ENCODE results near the gene LGR6. TPM values are rescaled to one million over a fixed set of nuclear protein-coding genes. Genes with fewer than 3 reads are reported as not detected.
"Not testable (repeated sequence)": the region's sequence is repeated elsewhere in the genome, so short reads cannot be mapped to it uniquely, and the experiment has no call there.

The LGR6 gene
- total RNA-seq, 1 donor from 2014 or later: 0.35 TPM

DNA sequence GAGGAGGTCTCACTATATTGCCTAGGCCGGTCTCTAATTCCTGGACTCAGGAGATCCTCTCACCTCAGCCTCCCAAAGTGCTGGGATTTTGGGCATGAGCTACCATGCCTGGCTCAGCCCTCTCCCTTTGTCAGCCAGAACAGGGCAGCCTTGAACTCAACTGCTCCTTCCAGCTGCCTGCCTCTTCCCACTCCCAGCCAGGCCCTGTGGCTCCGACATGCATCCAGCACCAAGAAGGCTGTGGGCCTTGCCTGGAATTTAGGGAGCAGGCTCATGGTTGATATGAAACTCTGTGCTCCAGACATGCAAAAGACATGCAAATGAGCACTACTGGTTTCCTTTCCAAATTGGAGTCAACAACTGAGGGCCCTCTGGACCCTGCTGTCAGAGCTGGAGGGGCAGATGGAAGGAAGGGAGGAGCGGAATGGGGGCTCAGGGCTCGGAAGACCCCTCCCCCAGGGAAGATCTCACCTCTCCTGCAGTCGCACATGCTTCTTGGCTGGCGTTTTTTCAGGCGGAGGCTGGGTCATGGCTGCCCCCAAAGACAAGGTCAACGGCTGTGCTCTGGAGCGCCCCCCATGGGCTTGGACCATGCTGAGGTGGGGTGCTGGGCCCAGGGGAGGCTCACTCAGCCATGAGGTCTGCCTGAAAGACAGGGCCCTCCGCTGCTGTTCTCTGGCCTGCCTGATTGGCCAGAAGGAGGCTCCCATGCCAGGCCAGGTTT, 34.6 kb upstream of the LGR6 start:
- DNase-seq (ENCODE audit: low spot score): no peak

DNA sequence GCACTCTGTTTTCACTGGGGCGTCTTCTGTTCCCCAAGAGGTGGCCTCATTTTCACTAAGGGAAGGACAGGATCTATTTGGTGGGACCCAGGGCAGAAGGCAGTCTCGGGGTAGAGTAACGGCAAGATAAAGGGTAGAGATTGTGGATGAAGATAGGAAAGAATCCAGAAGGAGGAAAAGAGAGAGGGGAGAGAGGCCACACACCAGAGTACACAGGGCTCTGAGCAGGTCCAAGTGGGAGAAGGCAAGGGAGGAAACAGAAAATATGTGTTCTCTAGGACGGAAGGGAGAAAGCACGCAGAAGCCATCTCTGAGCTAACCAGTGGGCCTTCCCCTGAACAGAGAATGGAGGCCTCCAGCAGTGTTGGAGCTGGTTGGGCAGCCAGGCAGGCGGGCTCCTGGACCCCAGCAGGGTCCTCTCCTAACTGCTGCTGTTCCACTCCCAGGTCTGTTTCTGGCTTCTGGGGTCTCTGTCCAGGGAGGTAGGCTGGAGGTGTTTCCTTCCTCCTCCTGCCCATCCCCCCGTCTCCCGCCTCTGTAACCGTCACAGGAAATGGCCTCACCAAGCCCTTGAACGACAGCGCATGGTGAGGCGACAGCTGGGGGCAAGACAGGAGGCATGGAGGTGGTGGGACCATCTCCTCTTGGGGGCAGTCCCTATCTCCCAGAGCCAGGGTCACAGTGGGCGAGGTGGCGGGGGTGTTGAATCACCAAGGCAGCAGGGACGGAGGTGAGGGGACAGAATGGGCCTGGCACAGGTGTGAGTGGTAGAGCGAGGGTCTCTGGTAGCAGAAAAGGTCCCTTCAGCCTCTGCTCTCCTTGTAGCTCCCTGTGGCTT, 33.8 kb upstream of the LGR6 start:
- DNase-seq (ENCODE audit: low spot score): no peak

DNA sequence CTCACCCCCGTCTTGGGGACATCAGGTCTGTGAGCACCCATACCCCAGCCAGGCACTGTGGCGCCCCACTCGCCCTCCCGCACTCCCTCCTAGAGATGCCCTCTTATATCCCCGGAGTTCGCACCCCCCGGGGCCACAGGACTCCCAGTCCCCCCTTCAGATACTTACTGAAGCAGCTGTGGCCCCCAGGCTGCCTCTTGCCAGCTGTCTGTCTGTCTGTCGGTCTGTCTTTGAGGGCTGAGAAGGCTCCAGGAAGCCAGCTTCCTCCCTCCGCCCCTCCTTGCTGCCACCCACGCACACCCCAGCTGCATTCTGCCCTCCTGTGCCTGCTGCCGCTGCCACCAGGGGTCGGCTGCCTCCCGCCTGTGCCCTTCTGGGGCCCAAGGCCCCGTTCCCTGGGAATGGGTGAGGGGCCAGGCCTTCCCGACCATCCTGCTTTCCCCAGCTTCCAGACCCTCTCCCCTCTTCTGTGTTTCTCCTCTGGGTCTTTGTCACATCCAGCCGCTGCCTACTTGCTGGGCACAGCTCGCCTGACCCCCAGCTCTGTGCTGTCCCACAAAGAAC, 33.1 kb upstream of the LGR6 start, which contains the start of gene PTPN7:
PTPN7 (minus strand) TSS at position 226 of the 564 bp plus-strand sequence. CDS start 1,200 bp downstream, outside the sequence.
- DNase-seq (ENCODE audit: low spot score): no peak

DNA sequence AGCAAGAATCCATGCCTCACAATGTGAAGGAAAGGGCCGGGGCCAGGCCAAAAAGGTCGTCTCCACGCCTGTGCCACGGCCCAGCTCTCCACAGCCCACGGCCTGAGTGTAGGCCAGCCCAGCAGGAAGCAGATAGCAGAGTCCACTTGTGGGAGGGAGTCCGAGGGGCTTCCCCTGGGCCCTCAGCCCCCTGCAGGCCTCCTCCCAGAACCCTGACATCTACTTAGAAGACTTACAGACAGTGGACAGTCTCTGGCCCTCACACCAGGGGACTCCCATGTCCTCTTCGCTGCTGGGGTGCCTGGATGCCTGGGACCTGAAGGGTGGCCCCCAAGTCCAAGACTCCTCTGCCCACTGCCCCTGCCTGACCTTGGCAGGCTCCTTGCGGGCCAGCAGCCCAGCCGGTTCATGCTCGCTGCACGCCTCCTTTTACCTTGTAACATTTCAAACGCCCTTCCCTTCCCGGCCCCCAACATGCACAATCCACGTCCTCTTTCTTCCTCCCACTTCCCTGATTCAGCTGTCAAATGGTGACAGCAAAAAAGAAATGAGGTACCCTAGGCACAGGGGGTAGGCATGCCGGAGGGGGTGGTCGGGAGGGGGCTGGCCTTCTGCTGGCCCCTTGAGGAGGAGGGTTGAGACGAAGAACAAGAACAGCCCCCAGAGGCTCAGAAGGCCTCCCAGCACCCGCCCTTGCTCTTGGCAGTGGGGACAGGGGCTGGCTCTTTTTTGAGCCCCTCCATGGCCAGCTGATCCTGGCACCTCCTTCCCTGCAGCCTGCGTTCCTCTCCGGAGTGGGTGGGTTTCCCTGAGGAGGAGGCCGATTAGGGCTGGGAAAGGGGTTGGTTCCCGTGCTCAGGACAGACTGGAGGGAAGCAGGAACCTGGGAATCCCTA, 32.2 kb upstream of the LGR6 start:
- no peak for DNase-seq (ENCODE audit: low spot score)

GRCh38 chr1:202162047-202162417, 31.6 kb upstream of the LGR6 start:
- no peak for DNase-seq (ENCODE audit: low spot score)

DNA sequence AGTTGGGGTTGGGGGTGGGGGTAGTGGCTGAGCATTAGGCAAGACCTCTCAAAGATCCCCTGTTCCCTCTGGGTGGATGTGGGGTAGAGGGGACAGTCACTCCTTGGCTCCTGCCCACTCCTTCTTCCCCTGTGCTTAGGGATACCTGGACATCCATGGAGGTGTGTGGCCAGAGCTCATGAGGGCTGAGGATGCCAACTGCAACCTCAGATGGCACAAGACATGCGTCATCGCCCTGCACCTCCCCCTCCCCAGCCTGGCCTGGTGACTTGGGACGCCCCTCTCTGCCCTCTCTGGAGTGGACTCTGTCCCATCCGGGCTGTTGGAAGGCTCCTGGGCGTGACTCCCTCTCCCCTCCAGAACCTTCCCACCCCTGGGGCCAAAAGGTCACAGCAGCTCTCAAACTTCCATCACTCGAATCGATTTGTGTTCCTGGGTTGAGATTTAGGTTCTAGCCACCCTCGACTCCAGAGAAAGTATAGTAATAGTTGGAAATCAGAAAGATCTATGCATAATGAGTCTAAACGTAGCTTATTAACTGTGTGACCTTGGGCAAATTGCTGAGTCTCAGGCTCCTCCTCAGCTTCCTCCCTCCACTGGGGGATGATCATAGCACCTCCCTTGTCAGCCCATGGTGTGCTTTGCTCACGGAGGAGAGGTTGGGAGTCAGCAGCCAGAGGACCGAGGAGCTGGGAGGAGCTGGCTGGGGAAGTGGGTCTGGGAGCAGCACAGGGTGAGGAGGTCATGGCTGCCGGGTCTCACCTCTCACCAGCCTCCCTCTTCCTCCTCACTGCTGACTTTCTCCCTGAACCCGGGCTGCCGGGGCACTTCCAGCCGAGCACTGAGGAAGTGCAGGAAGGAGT, 30.9 kb upstream of the LGR6 start:
- DNase-seq (ENCODE audit: low spot score): no peak

- DNase-seq (ENCODE audit: low spot score): no peak
These were observed 30.0 kb upstream of the LGR6 start for GRCh38 chr1:202163281-202164270.

DNA sequence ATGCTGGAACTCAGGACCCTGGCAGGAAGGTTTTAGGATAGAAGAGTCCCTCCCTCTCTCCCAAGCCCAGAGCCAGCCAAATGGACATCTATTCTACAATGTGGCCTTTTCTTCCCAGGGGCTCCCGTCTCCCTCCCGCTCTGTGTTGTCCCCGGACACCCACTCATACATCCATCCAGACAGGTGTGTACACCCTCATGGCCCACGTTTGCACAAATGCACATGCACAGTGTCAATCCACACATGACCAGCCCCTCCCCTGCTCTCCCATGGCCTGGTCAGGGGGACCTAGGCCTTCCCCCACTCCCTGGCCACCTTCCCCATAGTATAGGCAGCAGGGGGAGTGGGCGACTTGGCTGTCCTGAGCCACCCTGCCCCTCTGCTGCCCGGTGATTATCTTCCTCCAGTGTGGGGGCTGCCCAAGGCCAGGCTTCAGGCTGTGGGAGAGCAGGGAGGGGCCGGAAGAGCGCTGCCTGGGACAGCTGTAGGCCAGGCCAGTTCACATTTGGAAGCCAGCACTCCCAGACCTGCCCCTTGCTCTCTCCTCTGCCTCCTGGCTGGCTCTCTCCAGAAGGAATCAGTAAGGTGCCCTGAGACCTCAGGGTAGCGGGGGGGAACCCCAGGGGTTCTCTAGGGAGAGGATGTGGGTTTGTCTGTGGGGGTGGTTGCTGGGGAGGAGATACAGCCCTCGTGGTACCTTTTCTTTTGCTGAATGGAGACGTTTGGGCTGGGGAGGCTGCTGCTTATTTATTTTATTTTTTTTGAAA, 29.1 kb upstream of the LGR6 start:
- no peak for DNase-seq (ENCODE audit: low spot score)

DNA sequence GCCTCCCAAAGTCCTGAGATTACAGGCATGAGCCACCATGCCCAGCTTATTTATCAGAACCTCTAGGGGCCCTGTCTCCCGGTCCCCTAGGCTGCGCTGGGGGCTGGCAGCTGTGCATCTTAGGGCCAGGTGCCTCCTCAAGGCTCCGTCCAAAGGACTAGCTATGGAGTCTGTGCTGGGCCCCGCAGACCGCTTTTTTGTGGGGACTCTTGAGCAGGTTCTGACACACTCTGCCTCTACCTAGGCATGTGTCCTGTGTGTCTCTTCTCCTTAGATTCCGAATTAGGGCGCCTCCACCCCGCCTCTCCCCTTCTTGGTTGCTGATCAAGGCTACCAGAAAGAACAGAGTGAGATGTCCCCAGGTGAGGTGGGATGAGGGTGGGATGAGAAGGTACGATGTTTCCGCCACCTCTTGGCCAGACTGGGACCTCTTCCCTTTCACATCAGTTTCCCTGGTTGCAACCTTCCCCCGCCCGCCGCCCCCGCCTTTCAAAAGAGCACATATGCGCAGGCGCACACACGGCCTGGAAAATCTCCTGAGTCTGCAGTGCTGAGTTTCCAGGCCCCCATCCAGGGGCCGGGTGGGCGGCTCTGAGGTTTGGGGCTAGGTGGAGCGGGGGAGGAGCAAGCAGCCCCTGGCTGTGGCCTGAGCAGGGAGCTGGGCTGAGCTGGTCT, 28.2 kb upstream of the LGR6 start:
- DNase-seq (ENCODE audit: low spot score): no peak

DNA sequence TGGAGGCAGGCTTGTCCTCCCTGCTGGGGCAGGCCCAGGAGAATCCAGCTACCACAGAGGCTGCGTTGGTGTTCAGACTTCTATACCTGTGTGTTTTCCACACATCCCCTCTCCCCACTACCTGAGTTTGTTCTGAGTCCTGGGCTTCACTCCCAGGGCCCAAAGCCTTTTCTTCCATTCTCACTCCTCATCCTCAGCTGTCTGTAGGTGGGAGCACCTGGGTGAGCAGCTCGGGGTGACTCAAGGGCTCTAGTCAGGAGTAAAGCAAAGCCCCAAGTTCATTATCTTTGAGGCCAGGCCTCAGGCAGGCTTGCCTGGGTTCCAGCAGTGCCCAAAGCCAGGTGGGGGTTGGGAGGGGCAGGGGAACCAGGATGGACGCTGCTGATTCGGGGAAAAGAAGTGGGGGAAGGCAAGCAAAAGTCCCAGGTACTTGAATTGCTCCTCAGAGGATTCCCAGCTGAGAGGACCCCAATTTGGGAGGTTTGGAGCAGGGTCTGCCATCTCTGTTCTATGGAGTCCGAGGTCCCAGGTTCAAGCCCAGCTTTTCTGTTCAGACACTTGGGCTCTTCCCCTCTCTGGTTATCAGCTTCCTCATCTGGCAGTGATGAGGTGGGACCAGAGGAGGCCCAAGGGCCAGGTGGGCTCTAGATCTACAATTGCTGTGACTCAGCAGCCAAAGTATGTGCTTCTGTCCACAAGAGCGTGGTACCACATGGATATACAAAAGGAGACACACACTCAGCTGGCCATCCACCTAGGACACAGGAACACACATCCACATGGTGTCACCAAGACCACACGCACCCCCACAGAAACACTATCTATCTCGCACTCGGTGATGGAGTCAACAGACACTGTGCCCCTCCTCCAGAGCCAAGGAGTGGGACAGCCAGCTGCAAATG, 27.4 kb upstream of the LGR6 start:
- no peak for DNase-seq (ENCODE audit: low spot score)

GRCh38 chr1:202167054-202167453, 26.5 kb upstream of the LGR6 start:
- not testable (repeated sequence) for DNase-seq (ENCODE audit: low spot score)

DNA sequence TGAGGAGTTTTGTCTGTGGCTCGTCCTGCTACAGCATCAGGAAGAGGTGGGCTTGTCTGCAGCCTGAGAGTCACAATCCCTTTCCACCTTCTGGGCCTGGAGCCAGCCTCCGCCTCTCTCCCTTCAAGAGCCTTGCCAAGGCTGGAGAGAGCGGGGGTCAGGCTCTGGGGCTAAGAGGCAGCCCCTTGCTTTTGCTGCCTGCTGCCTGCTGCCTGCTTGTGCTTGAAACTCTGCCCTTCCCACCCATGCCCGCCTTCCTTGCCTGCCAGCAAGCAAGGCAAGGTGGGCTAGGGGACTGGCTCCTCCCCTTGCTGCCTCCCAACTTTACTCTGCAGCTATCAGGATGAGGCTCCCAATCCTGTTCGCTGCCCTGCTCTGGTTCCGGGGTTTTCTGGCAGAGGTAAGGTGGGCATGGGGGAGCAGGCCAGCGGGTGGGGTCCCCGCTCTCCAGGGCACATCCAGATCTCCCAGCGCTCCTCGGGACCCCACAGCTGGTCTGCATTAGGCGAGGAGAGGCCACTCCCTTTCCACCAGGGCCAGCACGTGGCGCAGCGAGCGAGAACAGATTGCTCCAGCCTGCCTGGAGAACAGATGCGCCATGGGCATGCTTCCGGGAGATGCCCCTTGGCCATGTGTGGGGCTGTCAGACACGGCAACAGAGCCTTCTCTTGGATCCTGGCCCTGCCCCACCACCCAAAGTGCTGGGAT, 25.7 kb upstream of the LGR6 start:
- DNase-seq (ENCODE audit: low spot score): no peak

DNA sequence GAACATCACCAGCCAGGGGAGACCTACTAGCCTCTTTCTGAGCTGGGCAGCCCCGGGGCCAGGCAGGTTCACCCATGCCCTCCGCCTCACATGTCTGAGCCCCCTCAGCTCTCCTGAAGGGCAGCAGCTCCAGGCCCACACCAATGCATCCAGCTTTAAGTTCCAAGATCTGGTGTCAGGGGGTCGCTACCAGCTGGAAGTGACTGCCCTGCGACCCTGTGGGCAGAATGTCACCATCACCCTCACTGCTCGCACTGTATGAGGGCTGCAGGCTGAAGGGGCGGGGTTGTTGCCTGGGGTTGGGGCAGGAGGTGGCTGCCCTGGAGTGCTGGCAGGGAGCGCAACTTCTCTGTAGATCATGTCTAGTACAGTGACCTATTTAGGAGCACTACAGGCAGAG, 24.7 kb upstream of the LGR6 start:
- no peak for DNase-seq (ENCODE audit: low spot score)

DNA sequence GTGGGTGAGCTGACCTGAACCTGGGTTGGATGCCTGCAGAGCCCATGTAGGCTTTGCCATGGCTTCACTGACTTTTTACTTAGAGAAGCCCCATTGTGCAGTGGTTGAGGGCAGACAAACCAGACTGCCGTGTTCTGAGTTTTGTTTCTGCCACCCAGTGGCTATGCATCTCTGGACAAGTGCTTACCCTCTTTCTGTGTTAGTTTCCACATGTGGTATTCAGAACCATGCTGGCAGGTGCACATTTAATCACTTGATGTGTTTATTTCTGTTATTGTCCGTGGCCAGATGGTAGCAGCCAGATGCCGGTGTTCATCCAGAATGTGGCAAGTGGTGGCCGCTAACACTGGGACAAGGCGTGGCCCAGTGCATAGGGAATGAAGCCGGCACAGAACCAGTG, 22.9 kb upstream of the LGR6 start:
- DNase-seq (ENCODE audit: low spot score): no peak

- DNase-seq (ENCODE audit: low spot score): no peak
These were observed 22.1 kb upstream of the LGR6 start for GRCh38 chr1:202171292-202172014.

Measured in mesenteric fat pad (tissue), 1 donor.